Measurements from ENCODE around the gene ADAMTS10. TPM values are rescaled to one million over a fixed set of nuclear protein-coding genes. Genes with fewer than 3 reads are reported as not detected.

ADAMTS10 gene
- total and polyA plus RNA-seq, 2 of the 13 experiments (the other 11 are each of a cell fraction or from before 2014, with no cell fraction given) = 0.49 to 1.7 TPM

DNA sequence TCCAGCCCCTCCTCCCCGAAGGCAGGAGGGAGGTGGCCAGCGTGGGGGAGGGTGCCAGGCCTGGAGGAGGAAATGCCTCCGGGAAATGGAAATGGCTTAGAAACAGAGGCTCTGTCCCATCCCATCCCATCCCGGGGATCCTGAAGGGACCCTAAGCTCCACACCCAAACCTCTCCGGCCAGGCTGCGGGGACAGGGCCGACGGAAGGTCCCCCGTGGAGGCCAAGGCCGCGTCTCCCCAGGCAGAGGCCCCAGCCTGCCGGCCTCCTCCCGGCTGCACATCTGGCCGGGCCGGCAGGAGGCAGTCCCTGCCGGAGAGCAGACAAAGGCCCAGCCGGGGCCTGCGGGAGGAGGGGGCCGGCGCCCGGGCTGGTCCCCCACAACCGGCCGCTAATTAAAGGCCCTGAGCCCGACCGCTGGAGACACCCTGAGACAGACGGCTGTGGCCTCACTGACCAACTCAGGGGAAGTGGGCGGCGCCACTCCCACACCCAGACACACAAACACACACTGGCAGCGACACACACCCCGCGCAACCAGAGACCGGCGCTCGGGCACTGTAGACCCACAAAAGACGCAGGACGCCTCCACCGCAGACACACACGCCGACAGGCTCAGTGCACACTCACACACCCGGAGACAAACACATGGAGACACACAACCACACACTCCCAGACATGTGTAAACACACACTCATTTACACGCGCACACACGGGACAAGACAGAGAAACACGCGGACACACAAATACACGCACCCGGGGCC, 1.1 kb downstream of the ADAMTS10 start (continued):
- TF ChIP-seq, protein P1, sequence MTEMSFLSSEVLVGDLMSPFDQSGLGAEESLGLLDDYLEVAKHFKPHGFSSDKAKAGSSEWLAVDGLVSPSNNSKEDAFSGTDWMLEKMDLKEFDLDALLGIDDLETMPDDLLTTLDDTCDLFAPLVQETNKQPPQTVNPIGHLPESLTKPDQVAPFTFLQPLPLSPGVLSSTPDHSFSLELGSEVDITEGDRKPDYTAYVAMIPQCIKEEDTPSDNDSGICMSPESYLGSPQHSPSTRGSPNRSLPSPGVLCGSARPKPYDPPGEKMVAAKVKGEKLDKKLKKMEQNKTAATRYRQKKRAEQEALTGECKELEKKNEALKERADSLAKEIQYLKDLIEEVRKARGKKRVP (CRISPR knock-in tag; IDR thresholded peaks at IDR 0.05) = no peak
- TF ChIP-seq ZNF589 (CRISPR knock-in tag; conservative IDR thresholded peaks at IDR 0.05) (no peak), ZNF674 (CRISPR knock-in tag; IDR thresholded peaks at IDR 0.05; ENCODE audit: low read depth) (no peak), ZNF766 (CRISPR knock-in tag; IDR thresholded peaks at IDR 0.05; ENCODE audit: borderline replicate concordance) (no peak), ZNF451 (CRISPR knock-in tag; IDR thresholded peaks at IDR 0.05) (no peak), TCF7 (IDR thresholded peaks at IDR 0.05; ENCODE audit: low read depth) (no peak), SIX4 (CRISPR knock-in tag; IDR thresholded peaks at IDR 0.05) (no peak), ZNF598 (CRISPR knock-in tag; IDR thresholded peaks at IDR 0.05; ENCODE audit: borderline replicate concordance) (no peak), SP4 (CRISPR knock-in tag; IDR thresholded peaks at IDR 0.05) (0 out of 2 replicates have a peak, but pooled peaks have one; percentile 5), ZSCAN22 (CRISPR knock-in tag; IDR thresholded peaks at IDR 0.05) (no peak), NR2F6 (IDR thresholded peaks at IDR 0.05) (no peak), NR2F6 (CRISPR knock-in tag; IDR thresholded peaks at IDR 0.05) (0 out of 2 replicates have a peak, but pooled peaks have one; percentile 6), ZNF607 (CRISPR knock-in tag; IDR thresholded peaks at IDR 0.05; ENCODE audit: borderline replicate concordance) (no peak), U2AF1 (optimal IDR thresholded peaks at IDR 0.05; ENCODE audit: low read depth, low read length) (no peak), GTF2F1 (IDR thresholded peaks at IDR 0.05; ENCODE audit: low read length) (no peak), HNF4A (CRISPR knock-in tag; IDR thresholded peaks at IDR 0.05) (no peak), ZNF329 (CRISPR knock-in tag; IDR thresholded peaks at IDR 0.05; ENCODE audit: low read depth) (no peak), SALL1 (CRISPR knock-in tag; IDR thresholded peaks at IDR 0.05) (peak; percentile 19; the same call in 1 of the 2 replicates)
- TF ChIP-seq, protein P2, sequence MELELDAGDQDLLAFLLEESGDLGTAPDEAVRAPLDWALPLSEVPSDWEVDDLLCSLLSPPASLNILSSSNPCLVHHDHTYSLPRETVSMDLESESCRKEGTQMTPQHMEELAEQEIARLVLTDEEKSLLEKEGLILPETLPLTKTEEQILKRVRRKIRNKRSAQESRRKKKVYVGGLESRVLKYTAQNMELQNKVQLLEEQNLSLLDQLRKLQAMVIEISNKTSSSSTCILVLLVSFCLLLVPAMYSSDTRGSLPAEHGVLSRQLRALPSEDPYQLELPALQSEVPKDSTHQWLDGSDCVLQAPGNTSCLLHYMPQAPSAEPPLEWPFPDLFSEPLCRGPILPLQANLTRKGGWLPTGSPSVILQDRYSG (CRISPR knock-in tag; IDR thresholded peaks at IDR 0.05) = no peak
- TF ChIP-seq, protein P3, sequence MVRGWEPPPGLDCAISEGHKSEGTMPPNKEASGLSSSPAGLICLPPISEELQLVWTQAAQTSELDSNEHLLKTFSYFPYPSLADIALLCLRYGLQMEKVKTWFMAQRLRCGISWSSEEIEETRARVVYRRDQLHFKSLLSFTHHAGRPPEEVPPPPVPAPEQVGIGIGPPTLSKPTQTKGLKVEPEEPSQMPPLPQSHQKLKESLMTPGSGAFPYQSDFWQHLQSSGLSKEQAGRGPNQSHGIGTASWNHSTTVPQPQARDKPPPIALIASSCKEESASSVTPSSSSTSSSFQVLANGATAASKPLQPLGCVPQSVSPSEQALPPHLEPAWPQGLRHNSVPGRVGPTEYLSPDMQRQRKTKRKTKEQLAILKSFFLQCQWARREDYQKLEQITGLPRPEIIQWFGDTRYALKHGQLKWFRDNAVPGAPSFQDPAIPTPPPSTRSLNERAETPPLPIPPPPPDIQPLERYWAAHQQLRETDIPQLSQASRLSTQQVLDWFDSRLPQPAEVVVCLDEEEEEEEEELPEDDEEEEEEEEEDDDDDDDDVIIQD (CRISPR knock-in tag; IDR thresholded peaks at IDR 0.05; ENCODE audit: low read depth) = no peak
- TF ChIP-seq, protein P4, sequence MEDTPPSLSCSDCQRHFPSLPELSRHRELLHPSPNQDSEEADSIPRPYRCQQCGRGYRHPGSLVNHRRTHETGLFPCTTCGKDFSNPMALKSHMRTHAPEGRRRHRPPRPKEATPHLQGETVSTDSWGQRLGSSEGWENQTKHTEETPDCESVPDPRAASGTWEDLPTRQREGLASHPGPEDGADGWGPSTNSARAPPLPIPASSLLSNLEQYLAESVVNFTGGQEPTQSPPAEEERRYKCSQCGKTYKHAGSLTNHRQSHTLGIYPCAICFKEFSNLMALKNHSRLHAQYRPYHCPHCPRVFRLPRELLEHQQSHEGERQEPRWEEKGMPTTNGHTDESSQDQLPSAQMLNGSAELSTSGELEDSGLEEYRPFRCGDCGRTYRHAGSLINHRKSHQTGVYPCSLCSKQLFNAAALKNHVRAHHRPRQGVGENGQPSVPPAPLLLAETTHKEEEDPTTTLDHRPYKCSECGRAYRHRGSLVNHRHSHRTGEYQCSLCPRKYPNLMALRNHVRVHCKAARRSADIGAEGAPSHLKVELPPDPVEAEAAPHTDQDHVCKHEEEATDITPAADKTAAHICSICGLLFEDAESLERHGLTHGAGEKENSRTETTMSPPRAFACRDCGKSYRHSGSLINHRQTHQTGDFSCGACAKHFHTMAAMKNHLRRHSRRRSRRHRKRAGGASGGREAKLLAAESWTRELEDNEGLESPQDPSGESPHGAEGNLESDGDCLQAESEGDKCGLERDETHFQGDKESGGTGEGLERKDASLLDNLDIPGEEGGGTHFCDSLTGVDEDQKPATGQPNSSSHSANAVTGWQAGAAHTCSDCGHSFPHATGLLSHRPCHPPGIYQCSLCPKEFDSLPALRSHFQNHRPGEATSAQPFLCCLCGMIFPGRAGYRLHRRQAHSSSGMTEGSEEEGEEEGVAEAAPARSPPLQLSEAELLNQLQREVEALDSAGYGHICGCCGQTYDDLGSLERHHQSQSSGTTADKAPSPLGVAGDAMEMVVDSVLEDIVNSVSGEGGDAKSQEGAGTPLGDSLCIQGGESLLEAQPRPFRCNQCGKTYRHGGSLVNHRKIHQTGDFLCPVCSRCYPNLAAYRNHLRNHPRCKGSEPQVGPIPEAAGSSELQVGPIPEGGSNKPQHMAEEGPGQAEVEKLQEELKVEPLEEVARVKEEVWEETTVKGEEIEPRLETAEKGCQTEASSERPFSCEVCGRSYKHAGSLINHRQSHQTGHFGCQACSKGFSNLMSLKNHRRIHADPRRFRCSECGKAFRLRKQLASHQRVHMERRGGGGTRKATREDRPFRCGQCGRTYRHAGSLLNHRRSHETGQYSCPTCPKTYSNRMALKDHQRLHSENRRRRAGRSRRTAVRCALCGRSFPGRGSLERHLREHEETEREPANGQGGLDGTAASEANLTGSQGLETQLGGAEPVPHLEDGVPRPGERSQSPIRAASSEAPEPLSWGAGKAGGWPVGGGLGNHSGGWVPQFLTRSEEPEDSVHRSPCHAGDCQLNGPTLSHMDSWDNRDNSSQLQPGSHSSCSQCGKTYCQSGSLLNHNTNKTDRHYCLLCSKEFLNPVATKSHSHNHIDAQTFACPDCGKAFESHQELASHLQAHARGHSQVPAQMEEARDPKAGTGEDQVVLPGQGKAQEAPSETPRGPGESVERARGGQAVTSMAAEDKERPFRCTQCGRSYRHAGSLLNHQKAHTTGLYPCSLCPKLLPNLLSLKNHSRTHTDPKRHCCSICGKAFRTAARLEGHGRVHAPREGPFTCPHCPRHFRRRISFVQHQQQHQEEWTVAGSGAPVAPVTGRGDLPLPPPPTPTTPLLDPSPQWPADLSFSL (CRISPR knock-in tag; IDR thresholded peaks at IDR 0.05) = peak; percentile 98

Measured in HepG2 (cell line).